HepG2 (cell line): ENCODE data around the gene ARRDC3. TPM values are rescaled to one million over a fixed set of nuclear protein-coding genes. Genes with fewer than 3 reads are reported as not detected.

ENCODE experiments used
- ATAC-seq: fragments of 200-7000 bp; cut with Tn5 transposase; 3 replicates; pipeline ENCODE4 v1.9.1; 2020; ENCODE audit warnings: mild to moderate bottlenecking, moderate library complexity
- BruUV-seq: library from RNA; stranded (reverse); fragments of 400-500 nt; replicated peaks from 2 replicates; lab custom pipeline; 2021; lab: Mats Ljungman, UMichigan
- CTCF ChIA-PET: fragments of 300-600 bp; formaldehyde crosslinking; extraction: SDS; loops from one replicate; lab custom pipeline; 2021; ENCODE audit warnings: low total read pairs, inconsistent platforms, low intra/inter-chr PET ratio; lab: Yijun Ruan, JAX
- POLR2A ChIA-PET: fragments of 350-600 bp; sonication (Branson Sonifier 250); formaldehyde crosslinking; loops from one replicate; lab custom pipeline; 2020; ENCODE audit warnings: antibody characterized with exemption, inconsistent platforms; lab: Yijun Ruan, JAX
- DNase-seq: peaks from one replicate; pipeline ENCODE4 v3.0.0-alpha.2; 2015; ENCODE audit warnings: low spot score
- FAIRE-seq: peaks from 3 replicates; lab custom pipeline; 2011; peaks lifted over from hg19 to GRCh38; lab: Jason Lieb, UNC
- H2AFZ ChIP-seq: one replicate; pipeline ENCODE4 v1.6.1; 2011; ENCODE audit warnings: low read length, inconsistent platforms
- H3K27ac ChIP-seq: fragments of 300-600 bp; 3 replicates; pipeline ENCODE4 v1.8.0; 2011; ENCODE audit warnings: mixed run types, mild to moderate bottlenecking, mixed read lengths, low read length, inconsistent platforms; ENCODE audit not compliant: insufficient read depth; ENCODE audit errors: extremely low read length
- H3K27me3 ChIP-seq, 2 experiments: fragments of 200-600 bp in 1 of 2; 2 replicates in 1 of 2; 3 replicates in 1 of 2; pipeline versions ENCODE4 v1.6.0 to v1.8.0; 2011; ENCODE audit warnings: low read length in 2 of 2, mild to moderate bottlenecking in 2 of 2, moderate library complexity in 2 of 2, inconsistent platforms in 1 of 2; ENCODE audit not compliant: insufficient read depth in 2 of 2, control insufficient read depth in 1 of 2
- H3K36me3 ChIP-seq, 2 experiments: fragments of 200-600 bp in 1 of 2; replicated peaks in 1 of 2; 2 replicates in 1 of 2; 3 replicates in 1 of 2; pipeline versions ENCODE4 v1.5.1 to v1.8.0; 2011; ENCODE audit warnings: low read length in 2 of 2, inconsistent platforms in 1 of 2; ENCODE audit not compliant: insufficient read depth in 2 of 2, control insufficient read depth in 1 of 2
- H3K4me1 ChIP-seq: 2 replicates; pipeline ENCODE4 v1.5.1; 2012; ENCODE audit warnings: low read length, inconsistent platforms; ENCODE audit not compliant: insufficient read depth
- H3K4me2 ChIP-seq: 2 replicates; pipeline ENCODE4 v1.6.0; 2011; ENCODE audit warnings: low read depth, low read length, inconsistent platforms
- H3K4me3 ChIP-seq, 3 experiments: fragments of 200-600 bp in 1 of 3; sonication (generic), shearing (Covaris generic) in 1 of 3; replicated peaks in 1 of 3; 2 replicates each; pipeline ENCODE4 v1.5.1; 2011 to 2016; ENCODE audit warnings: low read length in 3 of 3, inconsistent platforms in 2 of 3, low read depth in 2 of 3, mild to moderate bottlenecking in 2 of 3, control low read depth in 1 of 3, mixed read lengths in 1 of 3; ENCODE audit not compliant: insufficient read depth in 1 of 3
- H3K79me2 ChIP-seq: one replicate; pipeline ENCODE4 v1.6.1; 2011; ENCODE audit warnings: low read length, inconsistent platforms; ENCODE audit not compliant: insufficient read depth
- H3K9ac ChIP-seq: 2 replicates; pipeline ENCODE4 v1.6.0; 2011; ENCODE audit warnings: mild to moderate bottlenecking, low read depth, low read length, inconsistent platforms; ENCODE audit not compliant: insufficient read depth
- H3K9me3 ChIP-seq: 2 replicates; pipeline ENCODE4 v1.5.1; 2012; ENCODE audit warnings: mild to moderate bottlenecking, low read length
- H4K20me1 ChIP-seq: 2 replicates; pipeline ENCODE4 v1.6.0; 2011; ENCODE audit warnings: inconsistent platforms, mild to moderate bottlenecking, low read length, moderate library complexity; ENCODE audit not compliant: insufficient read depth
- NFKB2 ChIP-seq: sonication (generic); formaldehyde crosslinking; IDR thresholded peaks from 2 replicates; pipeline ENCODE4 v1.4.0; 2020; ENCODE audit warnings: missing genetic modification reagents, borderline replicate concordance
- NFKBIZ ChIP-seq: IDR thresholded peaks from 2 replicates; pipeline ENCODE4 v1.6.1; 2018; ENCODE audit warnings: missing genetic modification reagents, missing compliant biosample characterization
- NPAS2 ChIP-seq: sonication (generic); formaldehyde crosslinking; IDR thresholded peaks from 2 replicates; pipeline ENCODE4 v1.8.0; 2022; ENCODE audit warnings: mild to moderate bottlenecking, missing genetic modification reagents, borderline replicate concordance
- RFX5 ChIP-seq: IDR thresholded peaks from 2 replicates; pipeline ENCODE4 v1.6.1; 2011; ENCODE audit warnings: low read depth, low read length, improper control_type of control experiment
- RFXANK ChIP-seq: IDR thresholded peaks from 2 replicates; pipeline ENCODE4 v1.6.1; 2016
- YY1 ChIP-seq: IDR thresholded peaks from 2 replicates; pipeline ENCODE4 v1.6.1; 2011; ENCODE audit warnings: low read length, low read depth, moderate library complexity, mild to moderate bottlenecking; ENCODE audit not compliant: insufficient read depth, insufficient replicate concordance
- ZFAT ChIP-seq: sonication (generic); formaldehyde crosslinking; conservative IDR thresholded peaks from 2 replicates; pipeline ENCODE4 v1.8.1; 2023; ENCODE audit warnings: missing genetic modification reagents, inconsistent platforms
- ZNF20 ChIP-seq: sonication (generic); formaldehyde crosslinking; IDR thresholded peaks from 2 replicates; pipeline ENCODE4 v1.4.0; 2020; ENCODE audit warnings: mild to moderate bottlenecking, moderate library complexity, missing genetic modification reagents
- ZNF333 ChIP-seq: sonication (generic); formaldehyde crosslinking; IDR thresholded peaks from 2 replicates; pipeline ENCODE4 v1.4.0; 2020; ENCODE audit warnings: mild to moderate bottlenecking, missing genetic modification reagents, borderline replicate concordance
- ZNF382 ChIP-seq: sonication (generic); formaldehyde crosslinking; IDR thresholded peaks from 2 replicates; pipeline ENCODE4 v1.5.0; 2020; ENCODE audit warnings: missing genetic modification reagents, mild to moderate bottlenecking, borderline replicate concordance
- ZSCAN20 ChIP-seq: sonication (generic); formaldehyde crosslinking; IDR thresholded peaks from 2 replicates; pipeline ENCODE4 v1.4.0; 2020; ENCODE audit warnings: missing genetic modification reagents, mild to moderate bottlenecking, borderline replicate concordance
- WGBS: methylation state at CpG from one replicate; pipeline ENCODE4 v1.1.6; 2017; ENCODE audit warnings: low lambda C conversion rate; 5-methylcytosine and 5-hydroxymethylcytosine counted together
- in situ Hi-C: cut with HindIII; loops from 2 replicates; pipeline ENCODE4 v1.10.0; 2017; ENCODE audit warnings: low pct_unique_long_range_greater_than_20kb; ENCODE audit not compliant: extremely low pct_ligation_motif_present
- intact Hi-C: fragments of 100-400 bp; cut with micrococcal nuclease; formaldehyde crosslinking; loops from one replicate; pipeline ENCODE4 v1.10.0; 2022; ENCODE audit not compliant: unreplicated experiment
- polyA plus RNA-seq, 8 experiments: library from polyadenylated mRNA; depleted of rRNA in 3 of 8; stranded (reverse) in 7 of 8; unstranded in 1 of 8; fragments of >200 nt; fragmentation: Illumina TruSeq in 4 of 8; extraction: Trizol in 4 of 8; gene quantifications; 2 replicates each; pipeline versions ENCODE4 v1.2.1 to v1.2.3, GENCODE V29; 2011 to 2016; ENCODE audit warnings: low read depth in 4 of 8, missing spikeins in 1 of 8, mixed read lengths in 1 of 8; ENCODE audit not compliant: insufficient read depth in 1 of 8
- total RNA-seq, 5 experiments: library from RNA; depleted of rRNA; stranded (reverse); fragments of >200 nt; fragmentation: Illumina TruSeq; extraction: Trizol; gene quantifications; 2 replicates each; pipeline ENCODE4 v1.2.3, GENCODE V29; 2016; ENCODE audit warnings: low read depth in 1 of 5
- TF ChIP-seq, protein P1 (sequence below): sonication (generic); formaldehyde crosslinking; IDR thresholded peaks from 2 replicates; pipeline ENCODE4 v1.5.1; 2020; ENCODE audit warnings: missing genetic modification reagents, mild to moderate bottlenecking, borderline replicate concordance
- TF ChIP-seq, protein P2 (sequence below): sonication (generic); formaldehyde crosslinking; IDR thresholded peaks from 2 replicates; pipeline ENCODE4 v1.5.0; 2020; ENCODE audit warnings: mild to moderate bottlenecking, low read depth, missing genetic modification reagents, borderline replicate concordance
- TF ChIP-seq, protein P3 (sequence below): sonication (generic); formaldehyde crosslinking; IDR thresholded peaks from 2 replicates; pipeline ENCODE4 v1.8.0; 2022; ENCODE audit warnings: mild to moderate bottlenecking, missing genetic modification reagents; ENCODE audit not compliant: insufficient replicate concordance
- TF ChIP-seq, protein P4 (sequence below): sonication (generic); formaldehyde crosslinking; IDR thresholded peaks from 2 replicates; pipeline ENCODE4 v1.8.1; 2023; ENCODE audit warnings: missing genetic modification reagents, inconsistent platforms, borderline replicate concordance
- TF ChIP-seq, protein P5 (sequence below): sonication (generic); formaldehyde crosslinking; conservative IDR thresholded peaks from 2 replicates; pipeline ENCODE4 v1.5.0; 2020; ENCODE audit warnings: missing genetic modification reagents

Gene ARRDC3
- total and polyA plus RNA-seq, 2 of the 13 experiments (the other 11 are each of a cell fraction or from before 2014, with no cell fraction given): 3.4 to 24.4 TPM

DNA sequence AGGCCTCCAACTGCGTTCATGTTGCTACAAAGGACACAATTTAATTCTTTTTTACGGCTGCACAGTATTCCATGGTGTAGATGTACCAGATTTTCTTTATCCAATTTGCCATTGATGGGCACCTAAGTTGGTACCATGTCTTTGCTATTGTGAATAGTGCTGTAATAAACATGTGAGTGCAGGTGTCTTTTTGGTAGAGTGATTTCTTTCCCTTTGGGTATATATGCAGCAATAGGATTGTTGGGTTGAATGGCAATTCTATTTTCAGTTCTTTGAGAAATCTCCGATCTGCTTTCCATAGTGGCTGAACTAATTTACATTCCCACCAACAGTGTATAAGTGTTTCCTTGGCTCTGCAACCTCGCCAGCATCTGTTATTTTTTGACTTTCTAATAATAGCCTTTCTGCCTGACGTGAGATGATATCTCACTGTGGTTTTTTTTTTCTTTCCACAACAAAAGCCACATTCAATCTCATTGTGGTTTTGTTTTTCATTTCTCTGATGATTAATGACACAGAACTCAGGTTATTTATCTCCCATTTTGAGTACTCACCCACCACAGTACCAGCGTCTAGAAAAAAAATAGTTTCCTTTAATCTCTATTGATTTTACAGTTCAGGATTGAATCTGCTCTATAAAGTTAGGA lies 21.9 kb downstream of the ARRDC3 start (continued):
- TF ChIP-seq, protein P1, sequence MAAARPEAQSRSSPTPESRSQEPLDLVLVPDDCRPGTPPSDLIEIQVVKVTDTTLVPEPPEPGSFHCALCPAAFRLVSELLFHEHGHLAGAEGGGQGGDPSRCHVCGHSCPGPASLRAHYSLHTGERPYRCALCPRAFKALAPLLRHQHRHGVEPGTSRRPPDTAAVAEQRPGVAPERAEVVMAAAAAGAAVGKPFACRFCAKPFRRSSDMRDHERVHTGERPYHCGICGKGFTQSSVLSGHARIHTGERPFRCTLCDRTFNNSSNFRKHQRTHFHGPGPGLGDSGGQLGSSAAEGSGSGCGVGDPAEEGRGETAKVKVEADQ (CRISPR knock-in tag): no peak
- TF ChIP-seq YY1 (no peak), RFXANK (CRISPR knock-in tag) (no peak)
- TF ChIP-seq, protein P2, sequence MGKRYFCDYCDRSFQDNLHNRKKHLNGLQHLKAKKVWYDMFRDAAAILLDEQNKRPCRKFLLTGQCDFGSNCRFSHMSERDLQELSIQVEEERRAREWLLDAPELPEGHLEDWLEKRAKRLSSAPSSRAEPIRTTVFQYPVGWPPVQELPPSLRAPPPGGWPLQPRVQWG (CRISPR knock-in tag): no peak

DNA sequence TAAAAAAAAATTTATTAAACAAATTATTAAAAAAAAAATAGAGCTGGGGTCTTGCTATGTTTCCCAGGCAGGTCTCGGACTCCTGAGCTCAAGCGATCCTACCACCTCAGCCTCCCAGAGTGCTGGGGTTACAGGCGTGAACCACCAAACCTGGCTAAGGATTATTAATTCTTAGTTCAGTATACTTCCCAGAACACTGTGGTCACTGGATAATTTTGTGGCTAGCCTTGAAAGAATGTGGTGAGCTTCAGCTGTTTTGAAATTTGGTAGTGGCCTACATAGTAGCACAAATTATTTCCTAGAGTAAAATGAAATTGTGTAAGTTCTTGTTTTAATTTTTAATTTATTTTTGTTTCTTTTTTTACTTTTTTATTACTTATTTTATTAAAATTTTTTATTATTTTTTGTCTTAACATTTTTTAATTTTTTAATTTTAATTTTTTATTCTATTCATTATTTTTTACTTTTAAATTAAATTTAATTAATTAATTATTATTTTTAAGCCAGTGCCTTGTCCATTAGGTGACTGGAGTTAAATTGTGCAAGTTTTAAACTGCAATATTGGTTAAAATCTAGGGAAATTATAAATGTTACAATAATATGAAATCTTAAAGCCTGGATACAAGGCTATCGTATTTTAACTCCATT lies 23.0 kb downstream of the ARRDC3 start:
- intact Hi-C loops: no loop called here
- Histone ChIP-seq H3K9ac (no peak overlapping the region), H3K36me3 (no peaks in the 10 kb centered on the region), H3K27me3 (no peaks in the 10 kb centered on the region; a peak in 1 of 5 replicates), H3K9me3 (no peaks in the 10 kb centered on the region), H3K4me1 (peaks cover 11% of the 10 kb centered on the region), H3K4me3 (no peak overlapping the region), H3K27ac (no peak overlapping the region), H2AFZ (no peak overlapping the region), H3K4me2 (no peak overlapping the region), H4K20me1 (no peaks in the 10 kb centered on the region), H3K79me2 (no peaks in the 10 kb centered on the region)
- no TSS peak for BruUV-seq
- in situ Hi-C loops: no loop called here
- ChIA-PET CTCF (no interaction called here), POLR2A (no interaction called here)
- DNase-seq (no peak), FAIRE-seq (no peak), ATAC-seq (no peak)
- 77% methylated on average over 4 of the region's 4 CpGs for WGBS
- TF ChIP-seq, protein P3, sequence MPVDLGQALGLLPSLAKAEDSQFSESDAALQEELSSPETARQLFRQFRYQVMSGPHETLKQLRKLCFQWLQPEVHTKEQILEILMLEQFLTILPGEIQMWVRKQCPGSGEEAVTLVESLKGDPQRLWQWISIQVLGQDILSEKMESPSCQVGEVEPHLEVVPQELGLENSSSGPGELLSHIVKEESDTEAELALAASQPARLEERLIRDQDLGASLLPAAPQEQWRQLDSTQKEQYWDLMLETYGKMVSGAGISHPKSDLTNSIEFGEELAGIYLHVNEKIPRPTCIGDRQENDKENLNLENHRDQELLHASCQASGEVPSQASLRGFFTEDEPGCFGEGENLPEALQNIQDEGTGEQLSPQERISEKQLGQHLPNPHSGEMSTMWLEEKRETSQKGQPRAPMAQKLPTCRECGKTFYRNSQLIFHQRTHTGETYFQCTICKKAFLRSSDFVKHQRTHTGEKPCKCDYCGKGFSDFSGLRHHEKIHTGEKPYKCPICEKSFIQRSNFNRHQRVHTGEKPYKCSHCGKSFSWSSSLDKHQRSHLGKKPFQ: no peak
- TF ChIP-seq NFKB2 (CRISPR knock-in tag): no peak
- TF ChIP-seq, protein P4, sequence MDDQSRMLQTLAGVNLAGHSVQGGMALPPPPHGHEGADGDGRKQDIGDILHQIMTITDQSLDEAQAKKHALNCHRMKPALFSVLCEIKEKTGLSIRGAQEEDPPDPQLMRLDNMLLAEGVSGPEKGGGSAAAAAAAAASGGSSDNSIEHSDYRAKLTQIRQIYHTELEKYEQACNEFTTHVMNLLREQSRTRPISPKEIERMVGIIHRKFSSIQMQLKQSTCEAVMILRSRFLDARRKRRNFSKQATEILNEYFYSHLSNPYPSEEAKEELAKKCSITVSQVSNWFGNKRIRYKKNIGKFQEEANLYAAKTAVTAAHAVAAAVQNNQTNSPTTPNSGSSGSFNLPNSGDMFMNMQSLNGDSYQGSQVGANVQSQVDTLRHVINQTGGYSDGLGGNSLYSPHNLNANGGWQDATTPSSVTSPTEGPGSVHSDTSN (CRISPR knock-in tag): no peak
- TF ChIP-seq ZSCAN20 (CRISPR knock-in tag): no peak
- TF ChIP-seq ZNF382 (CRISPR knock-in tag): no peak
- no peak for TF ChIP-seq ZNF20 (CRISPR knock-in tag)
- TF ChIP-seq, protein P5, sequence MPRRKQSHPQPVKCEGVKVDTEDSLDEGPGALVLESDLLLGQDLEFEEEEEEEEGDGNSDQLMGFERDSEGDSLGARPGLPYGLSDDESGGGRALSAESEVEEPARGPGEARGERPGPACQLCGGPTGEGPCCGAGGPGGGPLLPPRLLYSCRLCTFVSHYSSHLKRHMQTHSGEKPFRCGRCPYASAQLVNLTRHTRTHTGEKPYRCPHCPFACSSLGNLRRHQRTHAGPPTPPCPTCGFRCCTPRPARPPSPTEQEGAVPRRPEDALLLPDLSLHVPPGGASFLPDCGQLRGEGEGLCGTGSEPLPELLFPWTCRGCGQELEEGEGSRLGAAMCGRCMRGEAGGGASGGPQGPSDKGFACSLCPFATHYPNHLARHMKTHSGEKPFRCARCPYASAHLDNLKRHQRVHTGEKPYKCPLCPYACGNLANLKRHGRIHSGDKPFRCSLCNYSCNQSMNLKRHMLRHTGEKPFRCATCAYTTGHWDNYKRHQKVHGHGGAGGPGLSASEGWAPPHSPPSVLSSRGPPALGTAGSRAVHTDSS (CRISPR knock-in tag): no peak
- TF ChIP-seq ZFAT (CRISPR knock-in tag): no peak
- no peak for TF ChIP-seq ZNF333
- TF ChIP-seq RFX5: no peak
- TF ChIP-seq NPAS2 (CRISPR knock-in tag): no peak
- TF ChIP-seq NFKBIZ: no peak
